GM13977 (cell line): ENCODE results near the gene LZTR1.
A peak's percentile ranks its signal among the peaks of the same experiment; 100 is the strongest.

ENCODE experiments used
- DNase-seq: peaks from one replicate; pipeline ENCODE4 v3.0.0; 2012; ENCODE audit warnings: low spot score
- in situ Hi-C: fragments of 300-500 bp; cut with MboI; formaldehyde crosslinking; loops from one replicate; pipeline ENCODE4 v1.12.0; 2022; ENCODE audit warnings: low sequenced_read_pairs, low pct_unique_long_range_greater_than_20kb, mixed read lengths, inconsistent platforms; ENCODE audit not compliant: unreplicated experiment
- TF ChIP-seq, protein P1 (sequence below): IDR thresholded peaks from 2 replicates; pipeline ENCODE4 v1.5.1; 2012; ENCODE audit warnings: mild to moderate bottlenecking, control low read depth; ENCODE audit not compliant: insufficient read depth; ENCODE audit errors: extremely low read depth, missing control alignments

LZTR1 gene

DNA sequence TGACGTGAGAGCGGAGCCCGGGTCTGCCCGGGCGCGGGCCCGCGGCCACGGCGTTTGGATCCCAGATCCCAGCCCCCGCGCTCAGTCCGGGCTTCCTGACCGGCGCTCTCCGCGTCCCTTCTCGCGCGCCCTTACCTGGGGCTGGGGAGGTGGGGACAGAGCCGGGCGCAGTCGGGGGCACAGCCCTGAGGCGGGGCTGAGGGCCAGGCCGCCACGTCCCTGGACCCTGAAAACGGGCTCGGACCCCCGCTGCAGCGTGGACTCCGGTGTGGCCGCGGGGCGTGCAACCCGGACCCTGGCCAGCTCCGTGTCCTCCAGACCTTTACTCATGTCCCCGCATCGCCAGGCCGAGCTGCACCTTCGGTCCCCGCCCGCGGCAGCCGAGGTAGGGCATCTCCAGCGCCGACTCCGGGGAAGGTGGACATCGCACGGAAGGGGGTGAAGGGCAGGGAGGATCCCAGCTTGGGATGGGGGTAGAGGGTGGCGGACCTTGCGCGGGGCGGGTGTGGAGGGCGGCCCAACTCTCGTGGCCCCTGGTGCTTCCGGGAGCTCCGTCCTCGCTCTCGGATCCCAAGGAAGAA lies 24.9 kb upstream of the LZTR1 start:
- no peak for DNase-seq
- TF ChIP-seq, protein P1, sequence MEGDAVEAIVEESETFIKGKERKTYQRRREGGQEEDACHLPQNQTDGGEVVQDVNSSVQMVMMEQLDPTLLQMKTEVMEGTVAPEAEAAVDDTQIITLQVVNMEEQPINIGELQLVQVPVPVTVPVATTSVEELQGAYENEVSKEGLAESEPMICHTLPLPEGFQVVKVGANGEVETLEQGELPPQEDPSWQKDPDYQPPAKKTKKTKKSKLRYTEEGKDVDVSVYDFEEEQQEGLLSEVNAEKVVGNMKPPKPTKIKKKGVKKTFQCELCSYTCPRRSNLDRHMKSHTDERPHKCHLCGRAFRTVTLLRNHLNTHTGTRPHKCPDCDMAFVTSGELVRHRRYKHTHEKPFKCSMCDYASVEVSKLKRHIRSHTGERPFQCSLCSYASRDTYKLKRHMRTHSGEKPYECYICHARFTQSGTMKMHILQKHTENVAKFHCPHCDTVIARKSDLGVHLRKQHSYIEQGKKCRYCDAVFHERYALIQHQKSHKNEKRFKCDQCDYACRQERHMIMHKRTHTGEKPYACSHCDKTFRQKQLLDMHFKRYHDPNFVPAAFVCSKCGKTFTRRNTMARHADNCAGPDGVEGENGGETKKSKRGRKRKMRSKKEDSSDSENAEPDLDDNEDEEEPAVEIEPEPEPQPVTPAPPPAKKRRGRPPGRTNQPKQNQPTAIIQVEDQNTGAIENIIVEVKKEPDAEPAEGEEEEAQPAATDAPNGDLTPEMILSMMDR: no peak
- in situ Hi-C loops: no loop called here

DNA sequence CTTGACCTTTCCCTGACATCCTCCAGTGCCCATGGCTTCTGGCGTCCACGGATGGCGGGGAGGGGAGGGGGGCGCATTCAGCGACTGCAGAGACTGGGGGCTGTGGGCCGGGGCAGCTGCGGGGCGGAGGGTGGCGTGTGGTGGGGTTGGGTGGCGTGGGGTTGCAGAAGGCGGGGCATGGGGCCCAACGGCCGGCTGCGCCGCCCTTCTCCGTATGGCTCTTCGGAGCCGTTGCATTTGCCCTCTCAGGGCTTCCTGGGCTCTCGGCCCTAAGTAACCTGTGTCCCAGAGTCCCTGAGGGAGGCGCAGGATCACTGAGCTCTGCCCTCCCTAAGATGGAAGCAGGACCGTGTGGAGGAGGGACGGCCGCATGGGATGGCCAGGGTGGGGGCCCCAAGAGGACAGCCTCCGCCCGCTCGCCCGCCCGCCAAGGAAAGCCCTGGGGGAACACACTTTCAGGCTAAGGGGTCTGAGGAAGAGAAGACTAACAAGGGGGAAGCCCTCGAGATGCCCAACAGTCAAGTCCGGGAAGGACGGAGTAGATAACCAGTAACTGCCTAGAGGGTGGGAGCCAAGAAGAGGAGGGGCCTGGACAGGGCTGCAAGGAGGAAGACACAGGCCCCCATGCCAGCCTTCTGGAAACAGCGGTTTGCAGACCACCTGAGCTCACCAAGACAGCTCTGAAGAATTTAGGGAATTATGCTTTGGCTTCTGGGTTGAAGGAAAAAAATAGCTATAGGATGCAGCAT lies 24.2 kb upstream of the LZTR1 start:
- in situ Hi-C loops: no loop called here
- TF ChIP-seq, protein P1: no peak
- DNase-seq: peak; percentile 67

- TF ChIP-seq, protein P1: no peak
- no peak for DNase-seq
- in situ Hi-C loops: no loop called here
Measured at GRCh38 chr22:20959578-20960461, 22.3 kb upstream of the LZTR1 start.

DNA sequence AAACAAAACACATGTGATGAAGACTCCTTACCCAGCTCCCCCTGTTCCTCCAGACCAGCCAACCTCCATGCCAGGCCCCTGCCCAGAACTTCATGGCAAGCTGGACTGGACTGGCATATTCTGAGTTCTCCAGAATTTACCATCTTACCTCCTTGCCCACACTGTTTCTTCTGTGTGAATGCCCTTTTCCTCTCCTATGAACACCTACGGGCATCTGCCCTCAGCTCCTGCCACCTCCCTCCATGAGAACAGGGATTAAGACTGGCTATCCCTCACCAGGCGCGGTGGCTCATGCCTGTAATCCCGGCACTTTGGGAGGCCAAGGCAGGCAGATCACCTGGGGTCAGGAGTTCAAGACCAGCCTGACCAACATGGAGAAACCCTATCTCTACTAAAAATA lies 21.5 kb upstream of the LZTR1 start:
- TF ChIP-seq, protein P1: no peak
- no peak for DNase-seq
- in situ Hi-C loops: no loop called here

DNA sequence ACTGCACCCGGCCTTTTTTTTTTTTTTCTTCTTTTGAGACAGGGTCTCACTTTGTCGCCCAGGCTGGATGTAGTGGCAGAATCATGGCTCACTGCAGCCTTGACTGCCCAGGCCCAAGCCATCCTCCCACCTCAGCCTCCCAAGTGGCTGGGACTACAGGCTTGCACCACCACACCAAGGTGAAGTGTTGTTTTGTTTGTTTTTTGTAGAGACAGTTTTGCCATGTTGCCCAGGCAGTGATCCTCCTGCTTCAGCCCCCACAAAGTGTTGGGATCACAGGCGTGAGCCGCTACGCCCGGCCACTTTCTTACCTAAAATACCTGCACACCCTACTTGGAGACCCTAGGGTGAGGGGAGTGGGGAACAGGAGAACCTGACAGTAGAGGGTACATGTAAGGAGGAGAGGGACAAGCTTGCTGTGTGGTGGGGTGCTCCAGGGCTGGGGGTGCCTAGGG lies 19.6 kb upstream of the LZTR1 start:
- DNase-seq: no peak
- in situ Hi-C loops: no loop called here

More for the DNA sequence above, 19.6 kb upstream of the LZTR1 start:
- TF ChIP-seq, protein P1: no peak
